OCI-M2 (cell line): ENCODE measurements around the gene ANAPC4.

ENCODE experiments used
- DNase-seq: peaks from one replicate; lab custom pipeline; 2025; ENCODE audit not compliant: unreplicated experiment; lab: John Stamatoyannopoulos, UW

The ANAPC4 gene

DNA sequence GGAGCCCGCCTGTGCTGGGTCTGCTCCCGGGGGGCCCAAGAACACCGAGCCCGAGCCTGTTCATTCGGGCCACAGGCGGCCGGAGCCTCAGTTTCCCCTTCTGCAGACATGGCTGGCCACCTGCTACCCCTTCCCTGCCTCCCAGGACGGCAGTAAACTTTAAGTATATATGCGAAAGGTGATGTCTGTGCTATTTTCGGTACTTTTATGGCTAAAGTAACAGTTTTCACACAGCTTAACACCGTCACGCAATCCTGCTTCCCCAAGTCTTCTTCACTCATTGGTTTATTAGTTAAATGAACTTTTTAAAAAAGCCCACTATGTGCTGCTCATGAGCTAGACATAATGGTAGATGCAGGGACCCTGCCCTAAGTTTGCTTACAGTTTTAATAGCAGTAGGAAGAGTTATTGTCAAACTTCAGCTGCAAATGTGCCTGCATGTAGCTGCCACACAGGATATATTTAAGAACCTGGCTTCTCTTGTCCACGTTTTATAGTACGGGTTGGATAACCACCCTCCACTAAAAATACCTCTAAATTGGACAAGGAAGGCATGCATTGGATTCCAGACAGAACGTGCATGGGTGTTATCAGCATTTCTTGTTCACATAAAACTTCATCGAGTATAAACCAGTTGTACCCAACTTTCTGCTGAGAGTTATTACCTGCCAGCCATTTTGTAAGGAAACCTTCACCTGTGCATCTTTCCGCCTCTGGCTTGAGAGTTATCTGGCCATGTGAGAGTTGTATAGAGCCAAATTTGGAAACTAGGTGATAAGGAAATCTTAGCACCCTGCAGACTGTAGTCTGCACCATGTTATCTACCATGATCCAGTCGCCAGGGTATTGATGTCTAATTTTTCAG lies 741 bp downstream of the ANAPC4 start:
- no peak for DNase-seq

DNA sequence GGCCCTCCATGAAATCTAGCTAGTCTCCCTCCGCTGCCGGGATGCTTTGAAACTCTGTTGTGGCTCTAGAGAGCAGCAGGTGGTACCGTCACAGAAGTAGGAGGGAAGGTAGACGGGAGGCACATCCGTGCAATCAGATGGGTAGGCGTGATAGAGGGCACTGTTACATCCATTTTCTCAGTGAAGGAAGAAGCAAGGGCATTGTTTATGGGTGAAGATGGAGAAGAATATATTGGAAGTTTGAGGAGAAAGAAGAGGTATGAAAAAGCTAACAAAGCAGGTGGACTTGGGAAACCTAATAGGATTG lies 1.3 kb downstream of the ANAPC4 start:
- no peak for DNase-seq

- DNase-seq = no peak
These were observed 2.5 kb downstream of the ANAPC4 start for GRCh38 chr4:25379591-25379990.

- DNase-seq = no peak
These were observed 6.6 kb downstream of the ANAPC4 start for GRCh38 chr4:25383647-25384046.

GRCh38 chr4:25386926-25387325 lies 9.9 kb downstream of the ANAPC4 start:
- DNase-seq = no peak

DNA sequence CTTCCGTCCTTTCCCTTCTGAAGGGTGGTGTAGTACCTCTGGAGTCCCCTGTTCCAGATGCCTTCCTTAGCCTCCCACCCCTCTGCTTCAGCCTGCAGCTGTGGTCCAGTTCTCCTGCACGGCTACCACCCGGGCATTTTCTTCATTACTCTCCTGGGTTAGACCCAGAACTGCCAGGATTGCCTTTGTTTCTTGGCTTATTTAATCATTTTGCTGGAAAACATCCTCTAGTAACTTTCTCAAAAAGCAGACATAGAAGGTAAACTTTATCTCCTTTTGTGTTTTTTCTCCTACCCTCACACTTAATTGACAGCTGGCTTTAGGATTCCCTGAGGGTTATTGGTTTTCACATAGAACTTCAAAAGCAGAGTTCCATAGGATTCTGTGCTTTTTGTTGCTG lies 20.2 kb downstream of the ANAPC4 start:
- no peak for DNase-seq

DNA sequence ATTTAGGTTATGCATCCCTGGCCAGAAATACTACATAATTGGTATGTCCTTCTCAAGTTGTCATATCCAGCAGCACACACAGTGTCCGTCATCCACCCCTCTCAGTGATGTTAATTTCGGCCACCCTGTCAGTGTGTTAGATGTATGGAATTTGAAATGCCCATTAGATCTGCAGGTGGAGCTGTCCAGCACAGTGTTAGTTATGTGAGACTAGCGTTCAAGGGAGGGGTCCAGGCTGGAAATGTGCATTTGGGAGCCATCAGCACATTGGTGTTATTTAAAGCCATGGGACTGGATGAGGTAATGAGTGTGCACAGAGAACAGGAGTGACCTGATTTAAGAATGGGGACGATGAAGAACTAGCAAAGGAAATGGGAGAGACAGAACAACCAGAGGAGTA lies 22.4 kb downstream of the ANAPC4 start:
- DNase-seq = no peak

DNA sequence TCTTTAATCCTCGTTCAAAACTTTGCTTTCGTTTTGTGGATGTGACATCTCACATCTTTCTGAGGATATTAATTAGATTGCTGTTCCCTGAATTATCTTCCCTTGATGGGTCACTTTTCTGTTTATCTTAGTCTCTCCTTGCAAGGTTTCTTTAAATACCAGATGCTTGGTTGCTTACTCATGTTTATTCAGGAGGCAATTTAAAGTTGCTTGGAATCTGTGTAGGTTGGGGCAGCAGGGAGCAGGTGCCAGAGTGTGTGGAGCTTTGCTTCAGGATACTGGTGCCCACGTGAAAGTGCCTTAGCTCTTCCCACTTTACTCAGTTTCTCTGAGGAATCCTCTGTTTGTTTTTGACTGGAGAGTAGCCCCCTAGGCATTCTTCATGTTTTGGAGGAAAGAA lies 24.0 kb downstream of the ANAPC4 start:
- no peak for DNase-seq

GRCh38 chr4:25402521-25402920 lies 25.5 kb downstream of the ANAPC4 start:
- no peak for DNase-seq

DNA sequence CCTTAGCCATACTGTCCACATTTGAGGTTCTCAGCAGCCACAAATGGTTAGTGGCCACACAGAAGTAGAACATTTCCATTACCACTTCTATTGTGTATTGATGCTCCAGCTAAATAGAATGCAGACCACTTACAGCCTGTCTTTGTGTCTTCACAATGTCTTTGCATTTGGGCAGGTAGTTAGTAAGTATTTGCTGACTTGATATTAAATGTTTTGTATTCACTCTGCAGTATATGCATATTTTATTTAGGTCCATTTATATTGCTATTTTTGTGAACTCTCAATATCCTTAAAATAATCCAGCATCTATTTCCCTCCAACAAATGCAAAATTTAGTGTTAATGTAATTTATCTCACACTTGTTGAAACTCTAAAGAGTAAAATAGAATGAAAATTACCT lies 26.6 kb downstream of the ANAPC4 start:
- no peak for DNase-seq

DNA sequence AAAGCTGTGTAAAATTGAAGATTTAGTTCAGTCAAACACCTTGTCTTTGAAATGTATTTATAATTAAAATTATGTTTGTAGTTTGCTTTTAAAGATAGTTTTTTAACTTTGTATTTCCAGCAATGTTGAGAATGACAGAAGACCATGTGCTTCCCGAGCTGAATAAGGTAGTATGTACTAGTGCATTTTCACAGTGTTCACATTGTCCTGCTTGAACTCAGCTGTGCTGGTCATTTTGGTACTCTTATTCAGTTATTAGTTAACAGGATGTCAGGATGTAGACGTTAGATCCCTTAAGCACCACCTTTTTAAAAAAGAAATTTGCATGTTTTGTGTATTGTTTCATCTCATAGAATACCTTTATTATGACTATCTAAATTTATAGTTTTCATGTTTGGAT lies 28.4 kb downstream of the ANAPC4 start:
- no peak for DNase-seq

DNA sequence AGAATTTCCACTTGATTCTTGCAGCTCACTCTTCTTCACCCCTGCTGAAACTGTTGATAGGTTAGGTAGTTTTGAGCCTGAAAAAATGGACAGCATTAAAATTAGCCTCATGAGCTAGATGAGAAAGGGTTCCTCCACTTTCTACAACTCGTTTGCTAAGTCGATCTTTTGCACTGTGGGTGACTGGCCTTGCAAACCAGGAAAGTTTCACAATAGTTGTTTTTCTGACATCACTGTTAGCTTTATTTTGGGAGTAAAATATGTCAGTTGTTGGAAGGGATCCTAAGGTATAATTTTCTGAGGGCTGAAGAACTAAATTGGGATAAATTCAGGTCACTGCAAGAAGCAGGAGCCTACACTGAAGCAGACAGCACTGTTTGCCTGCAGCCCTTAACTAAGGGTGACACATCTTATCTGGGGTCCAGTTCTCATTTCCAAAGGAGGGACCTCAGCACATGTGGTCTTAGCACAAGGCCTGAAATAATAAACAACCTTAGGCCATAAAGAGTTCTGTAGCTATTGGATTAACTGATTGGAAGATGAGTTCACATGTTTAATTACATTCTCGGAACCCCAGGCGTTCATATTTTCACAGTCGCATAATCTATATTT lies 29.1 kb downstream of the ANAPC4 start:
- DNase-seq = no peak

GRCh38 chr4:25410820-25411529 lies 33.9 kb downstream of the ANAPC4 start:
- DNase-seq = no peak

GRCh38 chr4:25413261-25413660 lies 36.2 kb downstream of the ANAPC4 start:
- DNase-seq = no peak

- DNase-seq = no peak
These were observed 40.0 kb downstream of the ANAPC4 start for GRCh38 chr4:25417014-25417413.

DNA sequence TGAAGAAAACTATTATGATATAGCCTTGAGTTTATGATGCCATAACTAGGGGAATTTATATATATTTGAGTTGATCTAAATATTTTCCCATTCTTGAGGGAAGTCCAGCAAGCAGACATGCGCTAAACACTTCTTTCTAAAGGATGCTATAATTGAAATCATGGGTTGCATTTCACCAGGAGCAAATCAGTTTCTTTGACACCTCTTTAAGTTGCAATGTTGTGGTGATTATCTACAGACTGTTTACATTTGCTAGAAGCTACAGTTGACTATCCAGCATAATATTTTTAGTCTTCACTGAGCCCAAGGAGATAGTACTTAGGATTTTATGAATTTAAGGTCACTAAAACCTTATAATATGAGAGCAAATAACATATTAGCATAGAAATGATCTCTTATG lies 43.9 kb downstream of the ANAPC4 start:
- DNase-seq = no peak

GRCh38 chr4:25421816-25422525 lies 44.9 kb downstream of the ANAPC4 start:
- no peak for DNase-seq

DNA sequence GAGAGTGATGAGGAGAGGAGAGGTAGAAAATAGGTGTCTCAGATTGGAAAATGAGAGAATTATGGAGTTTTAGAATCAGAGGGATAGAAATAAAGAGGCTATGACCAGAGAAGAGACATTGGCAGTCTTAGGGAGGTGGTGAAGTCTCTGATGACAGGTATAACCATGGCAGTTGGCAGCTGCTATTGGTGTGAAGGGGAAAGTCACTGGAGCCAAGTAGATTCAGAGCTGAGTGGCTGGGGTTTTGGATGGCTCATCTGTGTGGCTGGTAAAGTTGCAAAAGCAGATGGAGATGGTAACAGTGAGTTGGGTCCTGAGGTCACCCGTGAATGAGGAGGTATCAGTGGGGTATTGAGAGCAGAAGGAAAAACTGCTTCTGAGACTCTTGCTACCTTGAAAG lies 46.5 kb downstream of the ANAPC4 start:
- no peak for DNase-seq

- DNase-seq = no peak
These were observed 47.6 kb downstream of the ANAPC4 start for GRCh38 chr4:25424539-25425228.

GRCh38 chr4:25425361-25425760 lies 48.3 kb downstream of the ANAPC4 start:
- no peak for DNase-seq

DNA sequence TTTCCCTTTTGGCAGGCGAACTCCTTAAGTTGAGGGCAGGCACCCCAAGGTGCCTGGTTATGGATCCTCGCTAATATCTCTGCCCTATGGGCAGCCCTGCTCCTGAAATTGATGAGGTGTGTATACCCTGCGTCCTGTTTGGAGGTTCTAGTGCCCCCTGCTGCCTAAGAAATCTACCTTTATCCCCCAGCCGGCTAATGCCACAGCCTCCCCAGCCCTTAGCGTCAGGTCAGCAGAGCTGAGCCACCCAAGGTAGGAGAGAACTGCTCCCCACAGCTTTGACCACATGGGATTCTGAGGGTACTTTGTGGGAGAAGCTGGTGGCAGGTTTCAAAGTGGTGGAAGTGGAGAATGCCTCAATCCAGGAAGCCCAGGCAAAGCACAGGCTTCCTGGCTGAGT lies 50.8 kb downstream of the ANAPC4 start:
- DNase-seq = no peak
